Cardiac fibroblast (primary cell): ENCODE results near the gene TERT.

Experiments
- DNase-seq, 2 donors: peaks; one replicate each; pipeline versions ENCODE4 v3.0.0 to v3.0.0-alpha.2; 2010; ENCODE audit warnings: low read depth in 2 of 2
- H3K4me3 ChIP-seq, 2 donors: replicated peaks in 1 of 2; 1 replicate in 1 of 2; 2 replicates in 1 of 2; pipeline ENCODE4 v1.5.1; 2011; ENCODE audit warnings: low read depth in 2 of 2, low read length in 2 of 2, mild to moderate bottlenecking in 2 of 2, moderate library complexity in 1 of 2
- CTCF ChIP-seq: IDR thresholded peaks from one replicate; pipeline ENCODE4 v1.5.1; 2011; ENCODE audit warnings: low read depth, mild to moderate bottlenecking, low read length, inconsistent platforms

Gene TERT

GRCh38 chr5:1214936-1215220 is 80.0 kb downstream of the TERT start:
- DNase-seq, result no peak
- H3K4me3 ChIP-seq, result no peak overlapping the region
- TF ChIP-seq CTCF, result no peak

- no peak overlapping the region for H3K4me3 ChIP-seq
- no peak for TF ChIP-seq CTCF
- DNase-seq, result no peak
Observed at GRCh38 chr5:1214163-1214935, 80.5 kb downstream of the TERT start.

GRCh38 chr5:1213508-1214162 is 81.2 kb downstream of the TERT start:
- no peak for TF ChIP-seq CTCF
- H3K4me3 ChIP-seq, result no peak overlapping the region
- no peak for DNase-seq

- H3K4me3 ChIP-seq, result no peak overlapping the region
- DNase-seq, result no peak
- no peak for TF ChIP-seq CTCF
Observed at GRCh38 chr5:1212881-1213280, 82.0 kb downstream of the TERT start.

- no peak overlapping the region for H3K4me3 ChIP-seq
- DNase-seq, result no peak
- TF ChIP-seq CTCF, result no peak
Observed at GRCh38 chr5:1212271-1212670, 82.6 kb downstream of the TERT start.

GRCh38 chr5:1211701-1212100 is 83.2 kb downstream of the TERT start:
- TF ChIP-seq CTCF, result no peak
- DNase-seq, result no peak

More at GRCh38 chr5:1211701-1212100, 83.2 kb downstream of the TERT start:
- no peak overlapping the region for H3K4me3 ChIP-seq
